Measurements from ENCODE around the gene IL31.

The IL31 gene

DNA sequence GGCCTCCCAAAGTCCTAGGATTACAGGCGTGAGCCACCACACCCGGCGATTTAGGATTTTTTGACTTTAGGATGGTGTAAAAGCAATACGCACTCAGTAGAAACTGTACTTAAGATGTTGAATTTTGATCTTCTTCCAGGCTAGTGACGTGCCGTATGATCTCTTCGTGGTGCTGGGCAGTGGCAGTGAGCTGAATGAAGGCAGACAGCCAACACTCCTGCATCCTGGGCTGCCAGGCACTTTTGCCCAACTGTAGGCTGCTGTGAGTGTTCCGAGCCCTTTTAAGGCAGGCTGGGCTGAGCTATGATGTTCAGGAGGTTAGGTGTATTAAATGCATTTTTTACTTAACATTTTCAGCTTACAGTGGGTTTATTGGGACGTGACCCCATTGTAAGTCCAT lies 21.3 kb downstream of the IL31 start:
- no peaks in the 10 kb centered on the region for H3K79me2 ChIP-seq (ENCODE audit: low read length)
- H3K4me2 ChIP-seq (ENCODE audit: low read length) = no peak overlapping the region
- no peak for TF ChIP-seq EZH2phosphoT487 (IDR thresholded peaks at IDR 0.05; ENCODE audit: low read depth)
- TF ChIP-seq, protein P1, sequence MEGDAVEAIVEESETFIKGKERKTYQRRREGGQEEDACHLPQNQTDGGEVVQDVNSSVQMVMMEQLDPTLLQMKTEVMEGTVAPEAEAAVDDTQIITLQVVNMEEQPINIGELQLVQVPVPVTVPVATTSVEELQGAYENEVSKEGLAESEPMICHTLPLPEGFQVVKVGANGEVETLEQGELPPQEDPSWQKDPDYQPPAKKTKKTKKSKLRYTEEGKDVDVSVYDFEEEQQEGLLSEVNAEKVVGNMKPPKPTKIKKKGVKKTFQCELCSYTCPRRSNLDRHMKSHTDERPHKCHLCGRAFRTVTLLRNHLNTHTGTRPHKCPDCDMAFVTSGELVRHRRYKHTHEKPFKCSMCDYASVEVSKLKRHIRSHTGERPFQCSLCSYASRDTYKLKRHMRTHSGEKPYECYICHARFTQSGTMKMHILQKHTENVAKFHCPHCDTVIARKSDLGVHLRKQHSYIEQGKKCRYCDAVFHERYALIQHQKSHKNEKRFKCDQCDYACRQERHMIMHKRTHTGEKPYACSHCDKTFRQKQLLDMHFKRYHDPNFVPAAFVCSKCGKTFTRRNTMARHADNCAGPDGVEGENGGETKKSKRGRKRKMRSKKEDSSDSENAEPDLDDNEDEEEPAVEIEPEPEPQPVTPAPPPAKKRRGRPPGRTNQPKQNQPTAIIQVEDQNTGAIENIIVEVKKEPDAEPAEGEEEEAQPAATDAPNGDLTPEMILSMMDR (IDR thresholded peaks at IDR 0.05; ENCODE audit: low read depth, low read length) = no peak
- no peak overlapping the region for H3K27ac ChIP-seq (ENCODE audit: low read length)
- no peak overlapping the region for H2AFZ ChIP-seq (ENCODE audit: low read depth, low read length)
- no peaks in the 10 kb centered on the region for H3K27me3 ChIP-seq (ENCODE audit: low read depth, low read length)
- no peaks in the 10 kb centered on the region for H3K9me3 ChIP-seq (ENCODE audit: insufficient read depth, low read length)
- no peak overlapping the region for H3K4me3 ChIP-seq (ENCODE audit: low read length)
- H3K9ac ChIP-seq (ENCODE audit: low read length) = no peak overlapping the region
- no peaks in the 10 kb centered on the region for H4K20me1 ChIP-seq (ENCODE audit: insufficient read depth, low read length)
- no peaks in the 10 kb centered on the region for H3K36me3 ChIP-seq (replicated peaks; ENCODE audit: low read depth, low read length)
- H3K4me1 ChIP-seq (ENCODE audit: low read length) = no peaks in the 10 kb centered on the region

DNA sequence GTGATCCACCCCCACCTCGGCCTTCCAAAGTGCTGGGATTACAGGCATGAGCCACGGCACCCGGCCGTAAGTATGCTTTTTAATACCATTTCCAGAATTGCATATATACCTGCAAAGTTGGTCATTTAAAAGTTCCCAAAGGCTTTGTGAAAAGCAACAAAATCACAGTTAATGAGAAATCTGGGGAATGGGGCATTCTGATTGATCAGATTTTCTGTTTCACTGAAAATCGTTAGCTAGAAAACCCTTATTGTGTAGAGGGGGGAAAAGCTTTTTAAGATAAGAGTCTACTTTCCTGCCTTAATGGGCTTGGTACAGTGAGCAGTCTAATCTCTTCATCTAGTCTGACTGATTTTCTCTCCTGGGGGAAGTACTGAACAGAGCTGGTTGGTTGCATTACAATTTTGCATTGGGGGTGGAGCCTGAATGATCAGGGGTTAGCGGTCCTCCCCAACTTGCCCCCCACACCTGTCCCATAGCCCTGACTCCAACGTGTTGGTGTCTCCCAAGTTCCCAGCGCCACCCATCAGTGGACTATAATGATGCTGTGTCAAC lies 23.8 kb downstream of the IL31 start:
- H3K4me2 ChIP-seq (ENCODE audit: low read length) = no peak overlapping the region
- no peaks in the 10 kb centered on the region for H3K9me3 ChIP-seq (ENCODE audit: insufficient read depth, low read length)
- no peaks in the 10 kb centered on the region for H3K27me3 ChIP-seq (ENCODE audit: low read depth, low read length)
- TF ChIP-seq EZH2phosphoT487 (IDR thresholded peaks at IDR 0.05; ENCODE audit: low read depth) = no peak
- TF ChIP-seq, protein P1 (IDR thresholded peaks at IDR 0.05; ENCODE audit: low read depth, low read length) = no peak
- no peaks in the 10 kb centered on the region for H4K20me1 ChIP-seq (ENCODE audit: insufficient read depth, low read length)
- no peak overlapping the region for H3K9ac ChIP-seq (ENCODE audit: low read length)
- H3K4me1 ChIP-seq (ENCODE audit: low read length) = no peaks in the 10 kb centered on the region
- no peaks in the 10 kb centered on the region for H3K36me3 ChIP-seq (replicated peaks; ENCODE audit: low read depth, low read length)
- no peak overlapping the region for H2AFZ ChIP-seq (ENCODE audit: low read depth, low read length)
- no peaks in the 10 kb centered on the region for H3K79me2 ChIP-seq (ENCODE audit: low read length)
- H3K27ac ChIP-seq (ENCODE audit: low read length) = no peak overlapping the region
- no peak overlapping the region for H3K4me3 ChIP-seq (ENCODE audit: low read length)

DNA sequence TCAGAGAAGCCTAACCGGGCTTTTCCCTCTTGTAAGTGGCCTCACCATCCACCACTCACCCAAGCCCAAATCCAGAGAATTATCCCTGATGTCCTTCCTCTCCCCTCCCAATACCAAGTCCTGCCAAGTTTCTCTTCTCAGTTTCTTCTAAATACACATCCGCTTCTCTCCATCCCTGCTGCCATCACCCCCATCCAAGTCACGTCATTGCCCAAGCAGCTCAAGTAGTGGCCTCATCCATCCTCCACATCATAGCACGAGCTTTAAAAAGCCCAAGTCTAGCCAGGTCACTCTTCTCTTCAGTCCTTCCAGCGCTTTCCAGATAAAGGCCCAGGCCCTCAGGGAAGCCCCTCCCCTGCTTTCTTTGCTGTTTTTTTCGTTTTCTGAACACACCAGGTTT lies 25.4 kb downstream of the IL31 start:
- TF ChIP-seq, protein P1 (IDR thresholded peaks at IDR 0.05; ENCODE audit: low read depth, low read length) = no peak
- no peak for TF ChIP-seq EZH2phosphoT487 (IDR thresholded peaks at IDR 0.05; ENCODE audit: low read depth)
- Histone ChIP-seq H3K9me3 (ENCODE audit: insufficient read depth, low read length) (no peaks in the 10 kb centered on the region), H3K4me1 (ENCODE audit: low read length) (no peaks in the 10 kb centered on the region), H3K79me2 (ENCODE audit: low read length) (no peaks in the 10 kb centered on the region), H3K27ac (ENCODE audit: low read length) (no peak overlapping the region), H3K9ac (ENCODE audit: low read length) (no peak overlapping the region), H3K4me2 (ENCODE audit: low read length) (no peak overlapping the region), H2AFZ (ENCODE audit: low read depth, low read length) (no peak overlapping the region), H4K20me1 (ENCODE audit: insufficient read depth, low read length) (no peaks in the 10 kb centered on the region), H3K27me3 (ENCODE audit: low read depth, low read length) (no peaks in the 10 kb centered on the region), H3K4me3 (ENCODE audit: low read length) (no peak overlapping the region), H3K36me3 (replicated peaks; ENCODE audit: low read depth, low read length) (no peaks in the 10 kb centered on the region)

DNA sequence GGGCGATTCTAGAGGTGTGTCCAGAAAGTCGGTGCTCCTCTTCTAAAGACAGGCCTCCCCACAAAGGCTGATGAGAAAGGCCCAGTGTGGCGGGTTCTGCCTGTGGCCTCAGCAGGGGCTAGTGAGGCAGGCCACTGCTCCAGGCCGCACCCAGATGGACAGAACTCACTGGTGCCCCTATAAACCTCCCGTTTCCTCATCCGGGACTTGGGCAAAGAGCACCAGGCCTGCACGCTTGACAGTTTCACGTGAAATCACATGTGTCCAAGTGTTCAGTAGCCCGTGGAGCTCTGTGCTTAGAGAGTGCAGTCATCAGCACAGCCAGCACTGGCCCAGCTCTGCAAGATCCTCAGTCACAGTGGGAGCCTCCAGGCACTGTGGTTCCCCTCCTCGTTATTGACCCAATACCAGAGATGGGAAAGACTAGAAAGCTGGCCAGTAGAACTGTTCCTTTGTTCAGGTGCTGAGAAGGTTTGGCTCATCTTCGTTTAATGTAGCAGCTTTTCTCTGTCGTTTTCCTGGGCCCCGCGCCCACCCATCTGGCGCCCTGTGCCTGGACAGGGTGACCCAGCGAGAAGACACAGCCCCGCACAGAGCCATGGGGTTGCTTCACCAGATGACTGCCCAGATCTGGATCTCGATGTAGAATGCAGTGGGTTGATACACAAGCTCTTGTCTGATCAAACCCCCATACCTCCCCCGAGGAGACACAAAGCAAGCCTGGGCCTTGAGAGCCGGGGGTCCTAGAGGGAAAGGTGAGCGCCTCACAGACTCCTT lies 26.3 kb downstream of the IL31 start:
- H2AFZ ChIP-seq (ENCODE audit: low read depth, low read length) = no peak overlapping the region
- H3K36me3 ChIP-seq (replicated peaks; ENCODE audit: low read depth, low read length) = peaks cover under 1% of the 10 kb centered on the region
- H3K79me2 ChIP-seq (ENCODE audit: low read length) = no peaks in the 10 kb centered on the region
- no peaks in the 10 kb centered on the region for H3K27me3 ChIP-seq (ENCODE audit: low read depth, low read length)
- TF ChIP-seq, protein P1 (IDR thresholded peaks at IDR 0.05; ENCODE audit: low read depth, low read length) = no peak
- TF ChIP-seq EZH2phosphoT487 (IDR thresholded peaks at IDR 0.05; ENCODE audit: low read depth) = no peak
- no peak overlapping the region for H3K4me3 ChIP-seq (ENCODE audit: low read length)
- H3K9ac ChIP-seq (ENCODE audit: low read length) = no peak overlapping the region
- H3K4me1 ChIP-seq (ENCODE audit: low read length) = no peaks in the 10 kb centered on the region
- H3K4me2 ChIP-seq (ENCODE audit: low read length) = no peak overlapping the region
- H3K27ac ChIP-seq (ENCODE audit: low read length) = no peak overlapping the region
- no peaks in the 10 kb centered on the region for H4K20me1 ChIP-seq (ENCODE audit: insufficient read depth, low read length)
- no peaks in the 10 kb centered on the region for H3K9me3 ChIP-seq (ENCODE audit: insufficient read depth, low read length)

All from OCI-LY3 (cell line).